Liver (tissue), 3 donors: Measurements from ENCODE around the gene PARD6B.

Experiments used
- GABPA ChIP-seq, 2 donors: IDR thresholded peaks in 1 of 2; conservative IDR thresholded peaks in 1 of 2; 2 replicates each; pipeline ENCODE4 v1.6.1; 2016; ENCODE audit warnings: antibody characterized with exemption in 2 of 2, mild to moderate bottlenecking in 1 of 2, moderate library complexity in 1 of 2
- JUND ChIP-seq, 2 donors: IDR thresholded peaks; 2 replicates each; pipeline ENCODE4 v1.6.1; 2016; ENCODE audit warnings: antibody characterized with exemption in 2 of 2
- RAD21 ChIP-seq, 2 donors: IDR thresholded peaks; 2 replicates each; pipeline ENCODE4 v1.6.1; 2016; ENCODE audit warnings: antibody characterized with exemption in 2 of 2, mild to moderate bottlenecking in 2 of 2
- RXRA ChIP-seq, 2 donors: IDR thresholded peaks; 2 replicates each; pipeline ENCODE4 v1.6.1; 2017 to 2018; ENCODE audit warnings: antibody characterized with exemption in 2 of 2, mild to moderate bottlenecking in 1 of 2
- SP1 ChIP-seq: IDR thresholded peaks from 2 replicates; pipeline ENCODE4 v1.6.1; 2018; ENCODE audit warnings: antibody characterized with exemption, mild to moderate bottlenecking
- TAF1 ChIP-seq: conservative IDR thresholded peaks from 2 replicates; pipeline ENCODE4 v1.6.1; 2016; ENCODE audit warnings: antibody characterized with exemption, mild to moderate bottlenecking
- YY1 ChIP-seq: IDR thresholded peaks from 2 replicates; pipeline ENCODE4 v1.6.1; 2016; ENCODE audit warnings: antibody characterized with exemption, mild to moderate bottlenecking
- TF ChIP-seq, protein P1 (sequence below): fragments of 150-350 bp; IDR thresholded peaks from 2 replicates; pipeline ENCODE4 v1.5.1; 2017; ENCODE audit warnings: improper control_type of control experiment, low read depth, low read length; ENCODE audit not compliant: missing input control
- TF ChIP-seq, protein P2 (sequence below): IDR thresholded peaks from 2 replicates; pipeline ENCODE4 v1.6.1; 2016; ENCODE audit warnings: antibody characterized with exemption
- TF ChIP-seq, protein P3 (sequence below): IDR thresholded peaks from 2 replicates; pipeline ENCODE4 v1.6.1; 2016; ENCODE audit warnings: antibody characterized with exemption, mild to moderate bottlenecking
- TF ChIP-seq, protein P4 (sequence below): IDR thresholded peaks from 2 replicates; pipeline ENCODE4 v1.6.1; 2016; ENCODE audit warnings: antibody characterized with exemption
- donor health status: healthy.
- donor health status: healthy.

DNA sequence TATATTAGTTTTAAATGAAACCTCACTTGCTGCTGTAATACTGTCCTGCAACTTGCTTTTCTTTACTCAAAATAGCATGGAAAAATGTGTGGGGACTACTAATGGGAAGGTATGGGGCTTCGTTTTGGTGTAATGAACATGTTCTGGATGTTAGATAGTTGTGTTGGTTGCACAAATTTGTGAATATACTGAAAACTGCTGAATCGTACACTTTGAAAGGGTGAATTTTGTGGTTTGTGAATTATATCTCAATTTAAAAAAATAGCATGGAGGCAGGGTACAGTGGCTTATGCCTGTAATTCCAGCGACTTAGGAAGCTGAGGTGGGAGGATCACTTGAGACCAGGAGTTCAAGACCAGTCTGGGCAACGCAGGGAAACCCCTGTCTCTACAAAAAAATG, 65.8 kb downstream of the PARD6B start:
- TF ChIP-seq, protein P1, sequence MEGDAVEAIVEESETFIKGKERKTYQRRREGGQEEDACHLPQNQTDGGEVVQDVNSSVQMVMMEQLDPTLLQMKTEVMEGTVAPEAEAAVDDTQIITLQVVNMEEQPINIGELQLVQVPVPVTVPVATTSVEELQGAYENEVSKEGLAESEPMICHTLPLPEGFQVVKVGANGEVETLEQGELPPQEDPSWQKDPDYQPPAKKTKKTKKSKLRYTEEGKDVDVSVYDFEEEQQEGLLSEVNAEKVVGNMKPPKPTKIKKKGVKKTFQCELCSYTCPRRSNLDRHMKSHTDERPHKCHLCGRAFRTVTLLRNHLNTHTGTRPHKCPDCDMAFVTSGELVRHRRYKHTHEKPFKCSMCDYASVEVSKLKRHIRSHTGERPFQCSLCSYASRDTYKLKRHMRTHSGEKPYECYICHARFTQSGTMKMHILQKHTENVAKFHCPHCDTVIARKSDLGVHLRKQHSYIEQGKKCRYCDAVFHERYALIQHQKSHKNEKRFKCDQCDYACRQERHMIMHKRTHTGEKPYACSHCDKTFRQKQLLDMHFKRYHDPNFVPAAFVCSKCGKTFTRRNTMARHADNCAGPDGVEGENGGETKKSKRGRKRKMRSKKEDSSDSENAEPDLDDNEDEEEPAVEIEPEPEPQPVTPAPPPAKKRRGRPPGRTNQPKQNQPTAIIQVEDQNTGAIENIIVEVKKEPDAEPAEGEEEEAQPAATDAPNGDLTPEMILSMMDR = no peak
- no peak for TF ChIP-seq GABPA (IDR thresholded peaks at IDR 0.05 in 1 of 2, conservative IDR thresholded peaks at IDR 0.05 in 1 of 2)
- TF ChIP-seq RAD21 (IDR thresholded peaks at IDR 0.05) = no peak
- TF ChIP-seq RXRA (IDR thresholded peaks at IDR 0.05) = no peak
- no peak for TF ChIP-seq JUND (IDR thresholded peaks at IDR 0.05)
- TF ChIP-seq YY1 = no peak
- TF ChIP-seq, protein P2, sequence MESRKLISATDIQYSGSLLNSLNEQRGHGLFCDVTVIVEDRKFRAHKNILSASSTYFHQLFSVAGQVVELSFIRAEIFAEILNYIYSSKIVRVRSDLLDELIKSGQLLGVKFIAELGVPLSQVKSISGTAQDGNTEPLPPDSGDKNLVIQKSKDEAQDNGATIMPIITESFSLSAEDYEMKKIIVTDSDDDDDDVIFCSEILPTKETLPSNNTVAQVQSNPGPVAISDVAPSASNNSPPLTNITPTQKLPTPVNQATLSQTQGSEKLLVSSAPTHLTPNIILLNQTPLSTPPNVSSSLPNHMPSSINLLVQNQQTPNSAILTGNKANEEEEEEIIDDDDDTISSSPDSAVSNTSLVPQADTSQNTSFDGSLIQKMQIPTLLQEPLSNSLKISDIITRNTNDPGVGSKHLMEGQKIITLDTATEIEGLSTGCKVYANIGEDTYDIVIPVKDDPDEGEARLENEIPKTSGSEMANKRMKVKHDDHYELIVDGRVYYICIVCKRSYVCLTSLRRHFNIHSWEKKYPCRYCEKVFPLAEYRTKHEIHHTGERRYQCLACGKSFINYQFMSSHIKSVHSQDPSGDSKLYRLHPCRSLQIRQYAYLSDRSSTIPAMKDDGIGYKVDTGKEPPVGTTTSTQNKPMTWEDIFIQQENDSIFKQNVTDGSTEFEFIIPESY = no peak
- TF ChIP-seq, protein P3, sequence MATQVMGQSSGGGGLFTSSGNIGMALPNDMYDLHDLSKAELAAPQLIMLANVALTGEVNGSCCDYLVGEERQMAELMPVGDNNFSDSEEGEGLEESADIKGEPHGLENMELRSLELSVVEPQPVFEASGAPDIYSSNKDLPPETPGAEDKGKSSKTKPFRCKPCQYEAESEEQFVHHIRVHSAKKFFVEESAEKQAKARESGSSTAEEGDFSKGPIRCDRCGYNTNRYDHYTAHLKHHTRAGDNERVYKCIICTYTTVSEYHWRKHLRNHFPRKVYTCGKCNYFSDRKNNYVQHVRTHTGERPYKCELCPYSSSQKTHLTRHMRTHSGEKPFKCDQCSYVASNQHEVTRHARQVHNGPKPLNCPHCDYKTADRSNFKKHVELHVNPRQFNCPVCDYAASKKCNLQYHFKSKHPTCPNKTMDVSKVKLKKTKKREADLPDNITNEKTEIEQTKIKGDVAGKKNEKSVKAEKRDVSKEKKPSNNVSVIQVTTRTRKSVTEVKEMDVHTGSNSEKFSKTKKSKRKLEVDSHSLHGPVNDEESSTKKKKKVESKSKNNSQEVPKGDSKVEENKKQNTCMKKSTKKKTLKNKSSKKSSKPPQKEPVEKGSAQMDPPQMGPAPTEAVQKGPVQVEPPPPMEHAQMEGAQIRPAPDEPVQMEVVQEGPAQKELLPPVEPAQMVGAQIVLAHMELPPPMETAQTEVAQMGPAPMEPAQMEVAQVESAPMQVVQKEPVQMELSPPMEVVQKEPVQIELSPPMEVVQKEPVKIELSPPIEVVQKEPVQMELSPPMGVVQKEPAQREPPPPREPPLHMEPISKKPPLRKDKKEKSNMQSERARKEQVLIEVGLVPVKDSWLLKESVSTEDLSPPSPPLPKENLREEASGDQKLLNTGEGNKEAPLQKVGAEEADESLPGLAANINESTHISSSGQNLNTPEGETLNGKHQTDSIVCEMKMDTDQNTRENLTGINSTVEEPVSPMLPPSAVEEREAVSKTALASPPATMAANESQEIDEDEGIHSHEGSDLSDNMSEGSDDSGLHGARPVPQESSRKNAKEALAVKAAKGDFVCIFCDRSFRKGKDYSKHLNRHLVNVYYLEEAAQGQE = no peak
- no peak for TF ChIP-seq TAF1
- TF ChIP-seq, protein P4, sequence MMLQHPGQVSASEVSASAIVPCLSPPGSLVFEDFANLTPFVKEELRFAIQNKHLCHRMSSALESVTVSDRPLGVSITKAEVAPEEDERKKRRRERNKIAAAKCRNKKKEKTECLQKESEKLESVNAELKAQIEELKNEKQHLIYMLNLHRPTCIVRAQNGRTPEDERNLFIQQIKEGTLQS = no peak
- no peak for TF ChIP-seq SP1
